Measurements from ENCODE around the gene KIAA1191. TPM values are rescaled to one million over a fixed set of nuclear protein-coding genes. Genes with fewer than 3 reads are reported as not detected.
A peak's percentile ranks its signal among the peaks of the same experiment; 100 is the strongest.
"Not testable (repeated sequence)": the region's sequence is repeated elsewhere in the genome, so short reads cannot be mapped to it uniquely, and the experiment has no call there.

KIAA1191 gene
- total and polyA plus RNA-seq, 2 experiments from 2014 or later = 98.3 to 110 TPM

GRCh38 chr5:176408590-176408989 lies 47.0 kb upstream of the KIAA1191 start:
- Histone ChIP-seq H3K9me3 (ENCODE audit: low read depth) (no peaks in the 10 kb centered on the region), H3K27ac (no peak overlapping the region), H3K9me2 (replicated peaks; ENCODE audit: insufficient read depth) (no peaks in the 10 kb centered on the region), H2AFZ (no peak overlapping the region), H4K20me1 (ENCODE audit: insufficient read depth, poor library complexity, severe bottlenecking) (peaks cover 18% of the 10 kb centered on the region), H3K79me2 (peaks cover 28% of the 10 kb centered on the region), H3K27me3 (no peaks in the 10 kb centered on the region), H3K4me3 (no peak overlapping the region), H3K4me2 (no peak overlapping the region), H3K4me1 (ENCODE audit: insufficient read depth) (peaks cover 1% of the 10 kb centered on the region), H3K36me3 (replicated peaks; ENCODE audit: insufficient read depth, low read depth) (no peaks in the 10 kb centered on the region)
- 89% methylated on average over 5 of the region's 5 CpGs for WGBS (ENCODE audit: low lambda C conversion rate, missing lambda C conversion rate)
- TF ChIP-seq CTCF (IDR thresholded peaks at IDR 0.05; ENCODE audit: poor library complexity) (no peak), EZH2phosphoT487 (IDR thresholded peaks at IDR 0.05; ENCODE audit: low read depth, severe bottlenecking, unreplicated experiment) (no peak), EZH2 (IDR thresholded peaks at IDR 0.05; ENCODE audit: borderline replicate concordance) (no peak)
- no peak for DNase-seq (ENCODE audit: low spot score)

- DNase-seq (ENCODE audit: low spot score); H3K9me3 ChIP-seq (ENCODE audit: low read depth); H3K4me1 ChIP-seq (ENCODE audit: insufficient read depth); H3K4me3 ChIP-seq; H3K27ac ChIP-seq; H3K9me2 ChIP-seq (replicated peaks; ENCODE audit: insufficient read depth); H3K4me2 ChIP-seq; H2AFZ ChIP-seq; H3K36me3 ChIP-seq (replicated peaks; ENCODE audit: insufficient read depth, low read depth); H3K27me3 ChIP-seq: not testable (repeated sequence)
- Histone ChIP-seq H4K20me1 (ENCODE audit: insufficient read depth, poor library complexity, severe bottlenecking) (peaks cover 14% of the 10 kb centered on the region), H3K79me2 (peaks cover 24% of the 10 kb centered on the region)
- 91% methylated on average over 8 of the region's 10 CpGs for WGBS (ENCODE audit: low lambda C conversion rate, missing lambda C conversion rate)
Observed at GRCh38 chr5:176408252-176408573, 46.6 kb upstream of the KIAA1191 start.

GRCh38 chr5:176407456-176408251 lies 46.1 kb upstream of the KIAA1191 start:
- Histone ChIP-seq H3K4me3 (no peak overlapping the region), H2AFZ (no peak overlapping the region), H3K4me1 (ENCODE audit: insufficient read depth) (peaks cover 9% of the 10 kb centered on the region), H4K20me1 (ENCODE audit: insufficient read depth, poor library complexity, severe bottlenecking) (peaks cover 8% of the 10 kb centered on the region), H3K27ac (no peak overlapping the region), H3K27me3 (no peaks in the 10 kb centered on the region), H3K36me3 (replicated peaks; ENCODE audit: insufficient read depth, low read depth) (no peaks in the 10 kb centered on the region), H3K79me2 (peaks cover 19% of the 10 kb centered on the region), H3K9me3 (ENCODE audit: low read depth) (no peaks in the 10 kb centered on the region), H3K9me2 (replicated peaks; ENCODE audit: insufficient read depth) (no peaks in the 10 kb centered on the region), H3K4me2 (no peak overlapping the region)
- no peak for DNase-seq (ENCODE audit: low spot score)
- WGBS (ENCODE audit: low lambda C conversion rate, missing lambda C conversion rate) = 93% methylated on average over 6 of the region's 6 CpGs
- TF ChIP-seq EZH2phosphoT487 (IDR thresholded peaks at IDR 0.05; ENCODE audit: low read depth, severe bottlenecking, unreplicated experiment) (no peak), CTCF (IDR thresholded peaks at IDR 0.05; ENCODE audit: poor library complexity) (no peak), EZH2 (IDR thresholded peaks at IDR 0.05; ENCODE audit: borderline replicate concordance) (no peak)

GRCh38 chr5:176406436-176407052 lies 45.0 kb upstream of the KIAA1191 start:
- Histone ChIP-seq H3K4me1 (ENCODE audit: insufficient read depth) (peaks cover 9% of the 10 kb centered on the region), H3K27me3 (no peaks in the 10 kb centered on the region), H3K9me2 (replicated peaks; ENCODE audit: insufficient read depth) (no peaks in the 10 kb centered on the region), H4K20me1 (ENCODE audit: insufficient read depth, poor library complexity, severe bottlenecking) (peaks cover 4% of the 10 kb centered on the region), H3K79me2 (peaks cover 13% of the 10 kb centered on the region), H3K9me3 (ENCODE audit: low read depth) (no peaks in the 10 kb centered on the region), H2AFZ (no peak overlapping the region), H3K4me2 (no peak overlapping the region), H3K27ac (no peak overlapping the region), H3K36me3 (replicated peaks; ENCODE audit: insufficient read depth, low read depth) (no peaks in the 10 kb centered on the region), H3K4me3 (no peak overlapping the region)
- WGBS (ENCODE audit: low lambda C conversion rate, missing lambda C conversion rate) = 93% methylated on average over 9 of the region's 9 CpGs
- TF ChIP-seq EZH2 (IDR thresholded peaks at IDR 0.05; ENCODE audit: borderline replicate concordance) (no peak), CTCF (IDR thresholded peaks at IDR 0.05; ENCODE audit: poor library complexity) (no peak), EZH2phosphoT487 (IDR thresholded peaks at IDR 0.05; ENCODE audit: low read depth, severe bottlenecking, unreplicated experiment) (no peak)
- peak; percentile 3 for DNase-seq (ENCODE audit: low spot score)
